Astrocyte (in vitro differentiated cells and primary cell): ENCODE data around the gene RNF212B.
"Not testable (repeated sequence)": the region's sequence is repeated elsewhere in the genome, so short reads cannot be mapped to it uniquely, and the experiment has no call there.

Experiments used
- EZH2 ChIP-seq: IDR thresholded peaks from 2 replicates; pipeline ENCODE4 v1.6.1; 2012; ENCODE audit warnings: mild to moderate bottlenecking, low read length, inconsistent platforms; ENCODE audit not compliant: insufficient read depth
- TF ChIP-seq, protein P1 (sequence below): IDR thresholded peaks from 2 replicates; pipeline ENCODE4 v1.5.1; 2011; ENCODE audit warnings: low read depth, mild to moderate bottlenecking, inconsistent platforms, low read length, moderate library complexity; ENCODE audit not compliant: insufficient read depth

- TF ChIP-seq, protein P1, sequence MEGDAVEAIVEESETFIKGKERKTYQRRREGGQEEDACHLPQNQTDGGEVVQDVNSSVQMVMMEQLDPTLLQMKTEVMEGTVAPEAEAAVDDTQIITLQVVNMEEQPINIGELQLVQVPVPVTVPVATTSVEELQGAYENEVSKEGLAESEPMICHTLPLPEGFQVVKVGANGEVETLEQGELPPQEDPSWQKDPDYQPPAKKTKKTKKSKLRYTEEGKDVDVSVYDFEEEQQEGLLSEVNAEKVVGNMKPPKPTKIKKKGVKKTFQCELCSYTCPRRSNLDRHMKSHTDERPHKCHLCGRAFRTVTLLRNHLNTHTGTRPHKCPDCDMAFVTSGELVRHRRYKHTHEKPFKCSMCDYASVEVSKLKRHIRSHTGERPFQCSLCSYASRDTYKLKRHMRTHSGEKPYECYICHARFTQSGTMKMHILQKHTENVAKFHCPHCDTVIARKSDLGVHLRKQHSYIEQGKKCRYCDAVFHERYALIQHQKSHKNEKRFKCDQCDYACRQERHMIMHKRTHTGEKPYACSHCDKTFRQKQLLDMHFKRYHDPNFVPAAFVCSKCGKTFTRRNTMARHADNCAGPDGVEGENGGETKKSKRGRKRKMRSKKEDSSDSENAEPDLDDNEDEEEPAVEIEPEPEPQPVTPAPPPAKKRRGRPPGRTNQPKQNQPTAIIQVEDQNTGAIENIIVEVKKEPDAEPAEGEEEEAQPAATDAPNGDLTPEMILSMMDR = not testable (repeated sequence)
- TF ChIP-seq EZH2 = not testable (repeated sequence)
Observed at GRCh38 chr14:23277928-23278327, 40.2 kb downstream of the RNF212B start.
